Mucosa of rectum (tissue), 2 donors: ENCODE measurements around the gene PNMA1.
A peak's percentile ranks its signal among the peaks of the same experiment; 100 is the strongest.

Experiments used
- H3K27ac ChIP-seq, 2 donors: one replicate each; pipeline ENCODE4 v1.7.0; 2013; ENCODE audit warnings: inconsistent platforms in 2 of 2, low read depth in 2 of 2, low read length in 2 of 2
- H3K27me3 ChIP-seq, 2 donors: one replicate each; pipeline ENCODE4 v1.7.0; 2013; ENCODE audit warnings: low read length in 2 of 2; ENCODE audit not compliant: control insufficient read depth in 2 of 2, insufficient read depth in 2 of 2
- H3K36me3 ChIP-seq, 2 donors: one replicate each; pipeline ENCODE4 v1.7.0; 2013; ENCODE audit warnings: low read length in 2 of 2; ENCODE audit not compliant: control insufficient read depth in 2 of 2, insufficient read depth in 2 of 2
- H3K4me1 ChIP-seq, 2 donors: one replicate each; pipeline ENCODE4 v1.7.0; 2013; ENCODE audit warnings: low read length in 2 of 2, mild to moderate bottlenecking in 1 of 2; ENCODE audit not compliant: control insufficient read depth in 2 of 2, insufficient read depth in 2 of 2
- H3K4me3 ChIP-seq, 2 donors: one replicate each; pipeline ENCODE4 v1.7.0; 2013; ENCODE audit warnings: low read length in 2 of 2
- H3K9ac ChIP-seq, 2 donors: one replicate each; pipeline ENCODE4 v1.7.0; 2013; ENCODE audit warnings: low read length in 2 of 2, low read depth in 1 of 2, mild to moderate bottlenecking in 1 of 2
- H3K9me3 ChIP-seq, 2 donors: one replicate each; pipeline ENCODE4 v1.7.0; 2013; ENCODE audit warnings: low read length in 2 of 2; ENCODE audit not compliant: control insufficient read depth in 2 of 2
- donor health status: healthy.
- donor health status: Normal muscosa, but diverticular disease.

PNMA1 gene

GRCh38 chr14:73742520-73743238, 28.5 kb upstream of the PNMA1 start:
- Histone ChIP-seq H3K9ac (peak overlapping the region; percentile 70 to 71), H3K9me3 (no peaks in the 10 kb centered on the region), H3K36me3 (peaks cover 15 to 18% of the 10 kb centered on the region in 2 donors), H3K27ac (peak overlapping the region; percentile 95 to 98), H3K4me3 (peak overlapping the region in 1 of 2 donors; percentile 39), H3K27me3 (no peaks in the 10 kb centered on the region), H3K4me1 (peaks cover 82 to 84% of the 10 kb centered on the region in 2 donors)

- Histone ChIP-seq H3K36me3 (peaks cover 18 to 24% of the 10 kb centered on the region in 2 donors), H3K9me3 (no peaks in the 10 kb centered on the region), H3K27ac (peak overlapping the region; percentile 95 to 98), H3K27me3 (no peaks in the 10 kb centered on the region), H3K9ac (peak overlapping the region; percentile 71 to 74), H3K4me3 (peak overlapping the region; percentile 41 to 66), H3K4me1 (peaks cover 77 to 78% of the 10 kb centered on the region in 2 donors)
Observed at GRCh38 chr14:73741876-73742519, 27.8 kb upstream of the PNMA1 start.

GRCh38 chr14:73741386-73741875, 27.2 kb upstream of the PNMA1 start:
- peak overlapping the region; percentile 71 to 74 for H3K9ac ChIP-seq
- no peaks in the 10 kb centered on the region for H3K27me3 ChIP-seq
- no peaks in the 10 kb centered on the region for H3K9me3 ChIP-seq
- peaks cover 72% of the 10 kb centered on the region in 2 donors for H3K4me1 ChIP-seq
- H3K36me3 ChIP-seq, result peaks cover 24 to 29% of the 10 kb centered on the region in 2 donors
- H3K27ac ChIP-seq, result peak overlapping the region; percentile 95 to 98
- peak overlapping the region; percentile 41 to 66 for H3K4me3 ChIP-seq

GRCh38 chr14:73740618-73741326, 26.6 kb upstream of the PNMA1 start:
- Histone ChIP-seq H3K4me1 (peaks cover 65 to 66% of the 10 kb centered on the region in 2 donors), H3K9ac (peak overlapping the region; percentile 71 to 74), H3K27ac (peak overlapping the region; percentile 95 to 98), H3K27me3 (no peaks in the 10 kb centered on the region), H3K9me3 (no peaks in the 10 kb centered on the region), H3K4me3 (peak overlapping the region; percentile 41 to 66), H3K36me3 (peaks cover 25 to 30% of the 10 kb centered on the region in 2 donors)

- Histone ChIP-seq H3K4me3 (peak overlapping the region in 1 of 2 donors; percentile 33), H3K27ac (peak overlapping the region; percentile 95 to 98), H3K27me3 (no peaks in the 10 kb centered on the region), H3K9ac (peak overlapping the region; percentile 63 to 71), H3K36me3 (peaks cover 29 to 35% of the 10 kb centered on the region in 2 donors), H3K9me3 (no peaks in the 10 kb centered on the region), H3K4me1 (peaks cover 58% of the 10 kb centered on the region in 2 donors)
Observed at GRCh38 chr14:73739899-73740617, 25.9 kb upstream of the PNMA1 start.

- Histone ChIP-seq H3K36me3 (peaks cover 29 to 42% of the 10 kb centered on the region in 2 donors), H3K4me1 (peaks cover 51% of the 10 kb centered on the region in 2 donors), H3K9me3 (no peaks in the 10 kb centered on the region), H3K9ac (peak overlapping the region in 1 of 2 donors; percentile 6), H3K27me3 (no peaks in the 10 kb centered on the region), H3K27ac (peak overlapping the region; percentile 95 to 98), H3K4me3 (no peak overlapping the region)
Observed at GRCh38 chr14:73739174-73739898, 25.2 kb upstream of the PNMA1 start.

- peaks cover 29 to 45% of the 10 kb centered on the region in 2 donors for H3K36me3 ChIP-seq
- H3K27ac ChIP-seq, result no peak overlapping the region
- H3K9ac ChIP-seq, result no peak overlapping the region
- H3K4me3 ChIP-seq, result no peak overlapping the region
- peaks cover 44% of the 10 kb centered on the region in 2 donors for H3K4me1 ChIP-seq
- no peaks in the 10 kb centered on the region for H3K27me3 ChIP-seq
- H3K9me3 ChIP-seq, result no peaks in the 10 kb centered on the region
Observed at GRCh38 chr14:73738518-73739173, 24.5 kb upstream of the PNMA1 start.

- Histone ChIP-seq H3K36me3 (peaks cover 29 to 45% of the 10 kb centered on the region in 2 donors), H3K27ac (no peak overlapping the region), H3K4me3 (no peak overlapping the region), H3K9me3 (no peaks in the 10 kb centered on the region), H3K27me3 (no peaks in the 10 kb centered on the region), H3K9ac (no peak overlapping the region), H3K4me1 (peaks cover 26% of the 10 kb centered on the region in 2 donors)
Observed at GRCh38 chr14:73736842-73737241, 22.7 kb upstream of the PNMA1 start.

- H3K27me3 ChIP-seq, result no peaks in the 10 kb centered on the region
- H3K27ac ChIP-seq, result no peak overlapping the region
- H3K36me3 ChIP-seq, result peaks cover 26 to 40% of the 10 kb centered on the region in 2 donors
Observed at GRCh38 chr14:73732006-73732405, 17.8 kb upstream of the PNMA1 start.

More at GRCh38 chr14:73732006-73732405, 17.8 kb upstream of the PNMA1 start:
- H3K4me1 ChIP-seq, result peaks cover 12 to 35% of the 10 kb centered on the region in 2 donors
- H3K9me3 ChIP-seq, result no peaks in the 10 kb centered on the region
- no peak overlapping the region for H3K4me3 ChIP-seq
- H3K9ac ChIP-seq, result no peak overlapping the region
